ENCODE measurements around the gene BNC2.

DNA sequence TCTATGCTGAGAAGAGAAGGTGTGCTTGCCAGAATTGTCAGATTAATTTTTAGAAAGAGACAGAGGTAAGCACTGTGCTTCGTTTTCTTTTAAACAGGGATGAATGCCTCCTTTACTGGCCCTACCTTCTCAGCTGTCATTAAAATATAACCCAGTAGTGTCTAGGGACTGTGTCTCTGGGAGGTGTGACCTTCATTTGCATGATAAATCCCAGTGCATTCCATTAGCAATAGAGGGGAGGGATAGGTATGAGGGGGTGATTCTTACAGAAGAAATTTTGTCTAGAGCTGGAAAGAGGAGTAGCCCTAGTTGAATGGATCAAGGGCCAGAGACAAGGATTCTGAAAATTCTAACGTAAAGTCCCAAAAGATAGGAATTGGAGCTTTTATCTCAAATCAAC lies 351.5 kb downstream of the BNC2 start:
- TF ChIP-seq, protein P1, sequence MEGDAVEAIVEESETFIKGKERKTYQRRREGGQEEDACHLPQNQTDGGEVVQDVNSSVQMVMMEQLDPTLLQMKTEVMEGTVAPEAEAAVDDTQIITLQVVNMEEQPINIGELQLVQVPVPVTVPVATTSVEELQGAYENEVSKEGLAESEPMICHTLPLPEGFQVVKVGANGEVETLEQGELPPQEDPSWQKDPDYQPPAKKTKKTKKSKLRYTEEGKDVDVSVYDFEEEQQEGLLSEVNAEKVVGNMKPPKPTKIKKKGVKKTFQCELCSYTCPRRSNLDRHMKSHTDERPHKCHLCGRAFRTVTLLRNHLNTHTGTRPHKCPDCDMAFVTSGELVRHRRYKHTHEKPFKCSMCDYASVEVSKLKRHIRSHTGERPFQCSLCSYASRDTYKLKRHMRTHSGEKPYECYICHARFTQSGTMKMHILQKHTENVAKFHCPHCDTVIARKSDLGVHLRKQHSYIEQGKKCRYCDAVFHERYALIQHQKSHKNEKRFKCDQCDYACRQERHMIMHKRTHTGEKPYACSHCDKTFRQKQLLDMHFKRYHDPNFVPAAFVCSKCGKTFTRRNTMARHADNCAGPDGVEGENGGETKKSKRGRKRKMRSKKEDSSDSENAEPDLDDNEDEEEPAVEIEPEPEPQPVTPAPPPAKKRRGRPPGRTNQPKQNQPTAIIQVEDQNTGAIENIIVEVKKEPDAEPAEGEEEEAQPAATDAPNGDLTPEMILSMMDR (IDR thresholded peaks at IDR 0.05): no peak
- no peak for TF ChIP-seq POLR2A (IDR thresholded peaks at IDR 0.05)

Measured in Peyer's patch (tissue), 4 donors.